GM21360 (cell line): Measurements from ENCODE around the gene ATP5IF1.
A peak's percentile ranks its signal among the peaks of the same experiment; 100 is the strongest.

Experiments
- ATAC-seq: cut with Tn5 transposase; IDR thresholded peaks from one replicate; pipeline ENCODE4 v1.9.1; 2021; ENCODE audit warnings: mild to moderate bottlenecking, moderate library complexity; ENCODE audit not compliant: unreplicated experiment

The ATP5IF1 gene

GRCh38 chr1:28236656-28237322 lies 865 bp downstream of the ATP5IF1 start:
- ATAC-seq, result no peak

GRCh38 chr1:28239004-28239403 lies 3.1 kb downstream of the ATP5IF1 start:
- no peak for ATAC-seq

GRCh38 chr1:28240024-28240423 lies 4.1 kb downstream of the ATP5IF1 start:
- ATAC-seq, result no peak

GRCh38 chr1:28241638-28242241 lies 5.8 kb downstream of the ATP5IF1 start:
- no peak for ATAC-seq

GRCh38 chr1:28243685-28244311 lies 7.9 kb downstream of the ATP5IF1 start:
- no peak for ATAC-seq

- no peak for ATAC-seq
Measured at GRCh38 chr1:28244549-28245251, 8.8 kb downstream of the ATP5IF1 start.

- no peak for ATAC-seq
Measured at GRCh38 chr1:28246427-28246832, 10.5 kb downstream of the ATP5IF1 start.

GRCh38 chr1:28247612-28248272 lies 11.8 kb downstream of the ATP5IF1 start:
- ATAC-seq, result no peak

GRCh38 chr1:28248273-28249012 lies 12.5 kb downstream of the ATP5IF1 start:
- no peak for ATAC-seq

GRCh38 chr1:28249013-28249865 lies 13.3 kb downstream of the ATP5IF1 start:
- no peak for ATAC-seq

GRCh38 chr1:28249866-28250295 lies 14.0 kb downstream of the ATP5IF1 start:
- ATAC-seq, result no peak

GRCh38 chr1:28256197-28256827 lies 20.4 kb downstream of the ATP5IF1 start:
- no peak for ATAC-seq

GRCh38 chr1:28257736-28258135 lies 21.8 kb downstream of the ATP5IF1 start:
- ATAC-seq, result no peak

- no peak for ATAC-seq
Measured at GRCh38 chr1:28258628-28259251, 22.8 kb downstream of the ATP5IF1 start.

GRCh38 chr1:28259252-28259933 lies 23.5 kb downstream of the ATP5IF1 start, which contains the start of gene SESN2:
SESN2 (plus strand) TSS chr1:28259518; CDS start chr1:28259848, 330 bp downstream.
- peak; percentile 90 for ATAC-seq

GRCh38 chr1:28259934-28260802 lies 24.2 kb downstream of the ATP5IF1 start:
- no peak for ATAC-seq

GRCh38 chr1:28260803-28261174 lies 24.9 kb downstream of the ATP5IF1 start:
- no peak for ATAC-seq
